K562 (cell line): Measurements from ENCODE around the gene IPO5. TPM values are rescaled to one million over a fixed set of nuclear protein-coding genes. Genes with fewer than 3 reads are reported as not detected.

Experiments
- ATAC-seq: fragments of 200-7000 bp; cut with Tn5 transposase; 3 replicates; pipeline ENCODE4 v1.9.1; 2020; ENCODE audit warnings: moderate library complexity
- BruUV-seq: library from RNA; stranded (reverse); fragments of 400-500 nt; replicated peaks from 2 replicates; lab custom pipeline; 2021; lab: Mats Ljungman, UMichigan
- CTCF ChIA-PET: fragments of 300-600 bp; formaldehyde crosslinking; extraction: SDS; loops from one replicate; lab custom pipeline; 2021; ENCODE audit warnings: low intra/inter-chr PET ratio; lab: Yijun Ruan, JAX
- POLR2A ChIA-PET: fragments of 300-600, 350-650 bp; sonication (Branson Sonifier 250); formaldehyde crosslinking; extraction: SDS; loops from one replicate; lab custom pipeline; 2021; ENCODE audit warnings: antibody characterized with exemption, inconsistent platforms; lab: Yijun Ruan, JAX
- DNase-seq, 4 experiments: peaks; one replicate each; pipeline versions ENCODE4 v3.0.0 to v3.0.0-alpha.2; 2011 to 2018; ENCODE audit warnings: low spot score in 3 of 4, mixed read lengths in 3 of 4; ENCODE audit errors: extremely low read depth in 1 of 4
- FAIRE-seq: peaks from 2 replicates; lab custom pipeline; 2011; peaks lifted over from hg19 to GRCh38; lab: Jason Lieb, UNC
- H2AFZ ChIP-seq: 2 replicates; pipeline ENCODE4 v1.6.0; 2011; ENCODE audit warnings: low read depth, low read length, control low read depth, inconsistent platforms
- H3K27ac ChIP-seq: fragments of 200-600 bp; 3 replicates; pipeline ENCODE4 v1.8.0; 2011; ENCODE audit warnings: low read depth, mild to moderate bottlenecking, control low read depth, inconsistent platforms, low read length, moderate library complexity, mixed read lengths; ENCODE audit errors: extremely low read depth
- H3K27me3 ChIP-seq, 2 experiments: fragments of 300-600 bp in 1 of 2; 2 replicates in 1 of 2; 3 replicates in 1 of 2; pipeline versions ENCODE4 v1.6.0 to v1.8.0; 2011; ENCODE audit warnings: inconsistent platforms in 2 of 2, low read length in 2 of 2, mild to moderate bottlenecking in 1 of 2, mixed read lengths in 1 of 2, moderate library complexity in 1 of 2; ENCODE audit not compliant: control insufficient read depth in 2 of 2, insufficient read depth in 2 of 2
- H3K36me3 ChIP-seq: fragments of 300-600 bp; 3 replicates; pipeline ENCODE4 v1.8.0; 2011; ENCODE audit warnings: mild to moderate bottlenecking, low read length, inconsistent platforms; ENCODE audit not compliant: control insufficient read depth, insufficient read depth
- H3K4me1 ChIP-seq, 2 experiments: fragments of 200-600 bp in 1 of 2; replicated peaks in 1 of 2; 2 replicates in 1 of 2; 3 replicates in 1 of 2; pipeline versions ENCODE4 v1.5.1 to v1.8.0; 2011; ENCODE audit warnings: inconsistent platforms in 2 of 2, low read length in 2 of 2, mild to moderate bottlenecking in 1 of 2, mixed read lengths in 1 of 2, moderate library complexity in 1 of 2; ENCODE audit not compliant: control insufficient read depth in 2 of 2, insufficient read depth in 2 of 2
- H3K4me2 ChIP-seq: 2 replicates; pipeline ENCODE4 v1.6.1; 2011; ENCODE audit warnings: low read length, control low read depth, inconsistent platforms, mixed read lengths; ENCODE audit not compliant: insufficient read depth
- H3K4me3 ChIP-seq: fragments of 200-600 bp; sonication (generic), shearing (Covaris generic); 2 replicates; pipeline ENCODE4 v1.5.1; 2016; ENCODE audit warnings: control low read depth, inconsistent platforms
- H3K79me2 ChIP-seq: fragments of 200-600 bp; 3 replicates; pipeline ENCODE4 v1.8.0; 2011; ENCODE audit warnings: low read length, inconsistent platforms; ENCODE audit not compliant: control insufficient read depth, insufficient read depth
- H3K9ac ChIP-seq, 2 experiments: 2 replicates each; pipeline versions ENCODE4 v1.6.0 to v1.6.1; 2011; ENCODE audit warnings: low read depth in 2 of 2, low read length in 2 of 2, control low read depth in 1 of 2, inconsistent platforms in 1 of 2, mild to moderate bottlenecking in 1 of 2, mixed read lengths in 1 of 2; ENCODE audit not compliant: insufficient read depth in 1 of 2
- H3K9me1 ChIP-seq: one replicate; pipeline ENCODE4 v1.6.0; 2011; ENCODE audit warnings: inconsistent platforms, mild to moderate bottlenecking, low read length, moderate library complexity; ENCODE audit not compliant: control insufficient read depth, insufficient read depth
- H3K9me3 ChIP-seq: replicated peaks from 2 replicates; pipeline ENCODE4 v1.5.1; 2011; ENCODE audit warnings: low read depth, low read length, inconsistent platforms; ENCODE audit not compliant: control insufficient read depth, insufficient read depth
- H4K20me1 ChIP-seq: replicated peaks from 2 replicates; pipeline ENCODE4 v1.6.1; 2011; ENCODE audit warnings: low read length, inconsistent platforms, mixed read lengths; ENCODE audit not compliant: control insufficient read depth, insufficient read depth
- CCNT2 ChIP-seq: IDR thresholded peaks from 2 replicates; pipeline ENCODE4 v1.6.1; 2011; ENCODE audit warnings: borderline replicate concordance, low read depth, mild to moderate bottlenecking, moderate library complexity, mixed read lengths, low read length; ENCODE audit not compliant: insufficient read length; ENCODE audit errors: extremely low read depth
- HDGF ChIP-seq: fragments of 450-650 bp; IDR thresholded peaks from 2 replicates; pipeline ENCODE4 v1.6.1; 2016
- MCM5 ChIP-seq: fragments of 450-650 bp; IDR thresholded peaks from 2 replicates; pipeline ENCODE4 v1.6.1; 2016; ENCODE audit warnings: low read depth
- NUFIP1 ChIP-seq: fragments of 450-650 bp; IDR thresholded peaks from 2 replicates; pipeline ENCODE4 v1.6.1; 2018; ENCODE audit not compliant: partially characterized antibody
- SMAD2 ChIP-seq: fragments of 150-350 bp; IDR thresholded peaks from 2 replicates; pipeline ENCODE4 v1.6.1; 2014; ENCODE audit warnings: low read depth, mild to moderate bottlenecking, low read length
- STAT5B ChIP-seq: fragments of 250-450 bp; sonication (Bioruptor Pico); IDR thresholded peaks from 2 replicates; pipeline ENCODE4 v1.8.0; 2021; ENCODE audit warnings: mild to moderate bottlenecking, inconsistent platforms
- YBX1 ChIP-seq: fragments of 450-650 bp; IDR thresholded peaks from 2 replicates; pipeline ENCODE4 v1.7.1; 2016; ENCODE audit warnings: mild to moderate bottlenecking
- ZNF551 ChIP-seq: fragments of 250-450 bp; sonication (Bioruptor Pico); IDR thresholded peaks from 2 replicates; pipeline ENCODE4 v1.5.0; 2021; ENCODE audit warnings: mild to moderate bottlenecking, moderate library complexity
- ZNF584 ChIP-seq: fragments of 200-800 bp; sonication (Bioruptor generic); IDR thresholded peaks from 2 replicates; pipeline ENCODE4 v1.6.1; 2016; ENCODE audit warnings: low read depth, mild to moderate bottlenecking, missing genetic modification characterization, missing compliant biosample characterization
- ZNF780A ChIP-seq: fragments of 250-450 bp; sonication (Bioruptor Pico); IDR thresholded peaks from 2 replicates; pipeline ENCODE4 v1.5.0; 2021; ENCODE audit warnings: mild to moderate bottlenecking
- WGBS: fragments of 100-300 bp; shearing (Covaris generic); methylation state at CpG from one replicate; pipeline ENCODE4 v1.1.6; 2016; ENCODE audit warnings: low coverage, mixed read lengths; ENCODE audit not compliant: insufficient coverage; ENCODE audit errors: missing lambda C conversion rate; 5-methylcytosine and 5-hydroxymethylcytosine counted together
- in situ Hi-C: fragments of 300-500 bp; cut with MboI; formaldehyde crosslinking; loops from 4 replicates; pipeline ENCODE4 v1.15.0; 2018; ENCODE audit warnings: inconsistent platforms, mixed read lengths
- intact Hi-C: fragments of 100-400 bp; cut with micrococcal nuclease; formaldehyde crosslinking; loops from 2 replicates; pipeline ENCODE4 v1.14.2; 2022
- polyA plus RNA-seq, 8 experiments: library from polyadenylated mRNA; depleted of rRNA in 4 of 8; stranded (reverse) in 5 of 8; unstranded in 3 of 8; fragments of >200 nt; fragmentation: Nextera tagmentation in 2 of 8; fragmentation: Illumina TruSeq in 1 of 8; extraction: Ambion mirVana in 2 of 8; extraction: Trizol in 1 of 8; gene quantifications; 2 replicates each; pipeline versions ENCODE4 v1.2.1 to v1.2.3, GENCODE V29; 2011 to 2014; ENCODE audit warnings: inconsistent platforms in 1 of 8, missing spikeins in 1 of 8
- total RNA-seq, 7 experiments: library from RNA; depleted of rRNA in 6 of 7; stranded (reverse); fragments of >200 nt in 6 of 7; fragmentation: Illumina TruSeq in 2 of 7; extraction: Trizol in 2 of 7; gene quantifications; 2 replicates each; pipeline versions ENCODE4 v1.2.1 to v1.2.3, GENCODE V29; 2011 to 2021; ENCODE audit warnings: low replicate concordance in 1 of 7
- TF ChIP-seq, protein P1 (sequence below): sonication (generic); formaldehyde crosslinking; IDR thresholded peaks from 2 replicates; pipeline ENCODE4 v1.5.0; 2020; ENCODE audit warnings: missing genetic modification reagents
- TF ChIP-seq, protein P2 (sequence below), 2 experiments: fragments of 450-650 bp; IDR thresholded peaks; 2 replicates each; pipeline ENCODE4 v1.6.1; 2018; ENCODE audit warnings: mild to moderate bottlenecking in 2 of 2, low read depth in 1 of 2; ENCODE audit not compliant: partially characterized antibody in 2 of 2
- TF ChIP-seq, protein P3 (sequence below): fragments of 150-350 bp; conservative IDR thresholded peaks from 2 replicates; pipeline ENCODE4 v1.6.1; 2014; ENCODE audit warnings: low read length
- TF ChIP-seq, protein P4 (sequence below): fragments of 250-450 bp; sonication (Bioruptor Pico); IDR thresholded peaks from 2 replicates; pipeline ENCODE4 v1.4.0; 2020; ENCODE audit warnings: mild to moderate bottlenecking

Gene IPO5
- total and polyA plus RNA-seq, 9 of the 15 experiments (the other 6 are each of a cell fraction or from before 2014, with no cell fraction given): 45.8 to 206 (median 134) TPM

DNA sequence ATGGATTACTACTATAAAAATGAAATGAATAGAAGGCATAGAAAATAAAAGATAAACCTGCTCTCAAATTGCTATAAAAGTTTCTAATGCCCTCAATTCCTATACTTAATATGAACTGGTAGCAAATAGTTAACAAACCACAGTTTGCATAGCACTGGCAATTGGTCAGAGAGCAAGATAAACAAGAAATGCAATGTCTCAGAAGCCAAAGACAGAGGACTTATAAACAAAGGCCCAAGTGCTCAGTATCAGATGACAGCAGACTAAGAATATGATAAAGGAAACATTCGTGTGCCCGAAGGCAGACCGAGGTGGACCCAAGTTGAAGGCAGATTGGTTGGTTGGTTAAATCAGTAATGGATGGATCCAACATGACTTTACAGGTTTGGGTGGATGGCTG, 50.6 kb downstream of the IPO5 start:
- CTCF ChIA-PET: no interaction called here
- POLR2A ChIA-PET: interaction anchor here (0.6 kb wide), 1 partner anchor 671 kb away, joined by 3 read pairs; no protein-coding TSS in a partner anchor
- no peak for TF ChIP-seq SMAD2
- TF ChIP-seq, protein P1, sequence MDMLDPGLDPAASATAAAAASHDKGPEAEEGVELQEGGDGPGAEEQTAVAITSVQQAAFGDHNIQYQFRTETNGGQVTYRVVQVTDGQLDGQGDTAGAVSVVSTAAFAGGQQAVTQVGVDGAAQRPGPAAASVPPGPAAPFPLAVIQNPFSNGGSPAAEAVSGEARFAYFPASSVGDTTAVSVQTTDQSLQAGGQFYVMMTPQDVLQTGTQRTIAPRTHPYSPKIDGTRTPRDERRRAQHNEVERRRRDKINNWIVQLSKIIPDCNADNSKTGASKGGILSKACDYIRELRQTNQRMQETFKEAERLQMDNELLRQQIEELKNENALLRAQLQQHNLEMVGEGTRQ (CRISPR knock-in tag): no peak
- no peak for TF ChIP-seq STAT5B
- TF ChIP-seq, protein P2, sequence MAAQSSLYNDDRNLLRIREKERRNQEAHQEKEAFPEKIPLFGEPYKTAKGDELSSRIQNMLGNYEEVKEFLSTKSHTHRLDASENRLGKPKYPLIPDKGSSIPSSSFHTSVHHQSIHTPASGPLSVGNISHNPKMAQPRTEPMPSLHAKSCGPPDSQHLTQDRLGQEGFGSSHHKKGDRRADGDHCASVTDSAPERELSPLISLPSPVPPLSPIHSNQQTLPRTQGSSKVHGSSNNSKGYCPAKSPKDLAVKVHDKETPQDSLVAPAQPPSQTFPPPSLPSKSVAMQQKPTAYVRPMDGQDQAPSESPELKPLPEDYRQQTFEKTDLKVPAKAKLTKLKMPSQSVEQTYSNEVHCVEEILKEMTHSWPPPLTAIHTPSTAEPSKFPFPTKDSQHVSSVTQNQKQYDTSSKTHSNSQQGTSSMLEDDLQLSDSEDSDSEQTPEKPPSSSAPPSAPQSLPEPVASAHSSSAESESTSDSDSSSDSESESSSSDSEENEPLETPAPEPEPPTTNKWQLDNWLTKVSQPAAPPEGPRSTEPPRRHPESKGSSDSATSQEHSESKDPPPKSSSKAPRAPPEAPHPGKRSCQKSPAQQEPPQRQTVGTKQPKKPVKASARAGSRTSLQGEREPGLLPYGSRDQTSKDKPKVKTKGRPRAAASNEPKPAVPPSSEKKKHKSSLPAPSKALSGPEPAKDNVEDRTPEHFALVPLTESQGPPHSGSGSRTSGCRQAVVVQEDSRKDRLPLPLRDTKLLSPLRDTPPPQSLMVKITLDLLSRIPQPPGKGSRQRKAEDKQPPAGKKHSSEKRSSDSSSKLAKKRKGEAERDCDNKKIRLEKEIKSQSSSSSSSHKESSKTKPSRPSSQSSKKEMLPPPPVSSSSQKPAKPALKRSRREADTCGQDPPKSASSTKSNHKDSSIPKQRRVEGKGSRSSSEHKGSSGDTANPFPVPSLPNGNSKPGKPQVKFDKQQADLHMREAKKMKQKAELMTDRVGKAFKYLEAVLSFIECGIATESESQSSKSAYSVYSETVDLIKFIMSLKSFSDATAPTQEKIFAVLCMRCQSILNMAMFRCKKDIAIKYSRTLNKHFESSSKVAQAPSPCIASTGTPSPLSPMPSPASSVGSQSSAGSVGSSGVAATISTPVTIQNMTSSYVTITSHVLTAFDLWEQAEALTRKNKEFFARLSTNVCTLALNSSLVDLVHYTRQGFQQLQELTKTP (IDR thresholded peaks at IDR 0.05; ENCODE audit: low read depth in 1 of 2, partially characterized antibody in 2 of 2): no peak
- no peak for TF ChIP-seq ZNF584 (CRISPR knock-in tag)
- TF ChIP-seq, protein P3, sequence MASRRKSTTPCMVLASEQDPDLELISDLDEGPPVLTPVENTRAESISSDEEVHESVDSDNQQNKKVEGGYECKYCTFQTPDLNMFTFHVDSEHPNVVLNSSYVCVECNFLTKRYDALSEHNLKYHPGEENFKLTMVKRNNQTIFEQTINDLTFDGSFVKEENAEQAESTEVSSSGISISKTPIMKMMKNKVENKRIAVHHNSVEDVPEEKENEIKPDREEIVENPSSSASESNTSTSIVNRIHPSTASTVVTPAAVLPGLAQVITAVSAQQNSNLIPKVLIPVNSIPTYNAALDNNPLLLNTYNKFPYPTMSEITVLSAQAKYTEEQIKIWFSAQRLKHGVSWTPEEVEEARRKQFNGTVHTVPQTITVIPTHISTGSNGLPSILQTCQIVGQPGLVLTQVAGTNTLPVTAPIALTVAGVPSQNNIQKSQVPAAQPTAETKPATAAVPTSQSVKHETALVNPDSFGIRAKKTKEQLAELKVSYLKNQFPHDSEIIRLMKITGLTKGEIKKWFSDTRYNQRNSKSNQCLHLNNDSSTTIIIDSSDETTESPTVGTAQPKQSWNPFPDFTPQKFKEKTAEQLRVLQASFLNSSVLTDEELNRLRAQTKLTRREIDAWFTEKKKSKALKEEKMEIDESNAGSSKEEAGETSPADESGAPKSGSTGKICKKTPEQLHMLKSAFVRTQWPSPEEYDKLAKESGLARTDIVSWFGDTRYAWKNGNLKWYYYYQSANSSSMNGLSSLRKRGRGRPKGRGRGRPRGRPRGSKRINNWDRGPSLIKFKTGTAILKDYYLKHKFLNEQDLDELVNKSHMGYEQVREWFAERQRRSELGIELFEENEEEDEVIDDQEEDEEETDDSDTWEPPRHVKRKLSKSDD: no peak
- no peak for TF ChIP-seq HDGF
- no peak for TF ChIP-seq MCM5
- no peak for TF ChIP-seq ZNF780A
- TF ChIP-seq, protein P4, sequence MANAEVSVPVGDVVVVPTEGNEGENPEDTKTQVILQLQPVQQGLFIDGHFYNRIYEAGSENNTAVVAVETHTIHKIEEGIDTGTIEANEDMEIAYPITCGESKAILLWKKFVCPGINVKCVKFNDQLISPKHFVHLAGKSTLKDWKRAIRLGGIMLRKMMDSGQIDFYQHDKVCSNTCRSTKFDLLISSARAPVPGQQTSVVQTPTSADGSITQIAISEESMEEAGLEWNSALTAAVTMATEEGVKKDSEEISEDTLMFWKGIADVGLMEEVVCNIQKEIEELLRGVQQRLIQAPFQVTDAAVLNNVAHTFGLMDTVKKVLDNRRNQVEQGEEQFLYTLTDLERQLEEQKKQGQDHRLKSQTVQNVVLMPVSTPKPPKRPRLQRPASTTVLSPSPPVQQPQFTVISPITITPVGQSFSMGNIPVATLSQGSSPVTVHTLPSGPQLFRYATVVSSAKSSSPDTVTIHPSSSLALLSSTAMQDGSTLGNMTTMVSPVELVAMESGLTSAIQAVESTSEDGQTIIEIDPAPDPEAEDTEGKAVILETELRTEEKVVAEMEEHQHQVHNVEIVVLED (CRISPR knock-in tag): no peak
- TF ChIP-seq YBX1: no peak
- no peak for TF ChIP-seq ZNF551 (CRISPR knock-in tag)
- TF ChIP-seq CCNT2: no peak
- no peak for TF ChIP-seq NUFIP1
- no peaks in the 10 kb centered on the region for H3K9me1 ChIP-seq
- no peak overlapping the region for H3K9ac ChIP-seq
- in situ Hi-C loops: no loop called here
- H3K36me3 ChIP-seq: peaks cover 87% of the 10 kb centered on the region; the same call in 2 of the 3 replicates
- H3K4me3 ChIP-seq: no peak overlapping the region
- 90% methylated on average over 2 of the region's 3 CpGs for WGBS
- DNase-seq (no peak), ATAC-seq (no peak), FAIRE-seq (no peak)
- H3K27me3 ChIP-seq: no peaks in the 10 kb centered on the region
- no peaks in the 10 kb centered on the region; the same call in 1 of the 2 replicates for H4K20me1 ChIP-seq
- BruUV-seq: no TSS peak
- H3K79me2 ChIP-seq: no peaks in the 10 kb centered on the region
- intact Hi-C loops: no loop called here
- no peak overlapping the region for H2AFZ ChIP-seq
- H3K27ac ChIP-seq: no peak overlapping the region
- H3K4me1 ChIP-seq: no peaks in the 10 kb centered on the region
- H3K4me2 ChIP-seq: no peak overlapping the region
- H3K9me3 ChIP-seq: no peaks in the 10 kb centered on the region
